ENCODE measurements around the gene TMUB1. TPM values are rescaled to one million over a fixed set of nuclear protein-coding genes. Genes with fewer than 3 reads are reported as not detected.

TMUB1 gene
- total and polyA plus RNA-seq, 2 donors (not counting 3 experiments of a cell fraction or from before 2014, with no cell fraction given) = 41.3 to 45.3 TPM

GRCh38 chr7:151094675-151095074, 11.4 kb upstream of the TMUB1 start:
- POLR2A ChIA-PET = no interaction called here
- no peak overlapping the region for H3K4me3 ChIP-seq (replicated peaks in 1 of 3; ENCODE audit: insufficient read depth in 1 of 3, low read depth in 1 of 3, low read length in 3 of 3)
- intact Hi-C loops (cut with micrococcal nuclease) (loop anchor here (1.0 kb wide), 1 partner anchor 10 kb away; no protein-coding TSS in a partner anchor), dilution Hi-C loops (cut with MboI; ENCODE audit: extremely low pct_ligation_motif_present, low sequenced_read_pairs) (no loop called here)
- no TSS peak for BruUV-seq (replicated peaks)
- DNase-seq (ENCODE audit: low read depth, low spot score) = no peak
- peaks cover 0 to 12% of the 10 kb centered on the region in 2 experiments for H3K36me3 ChIP-seq (ENCODE audit: control insufficient read depth in 2 of 2, extremely low read depth in 1 of 2, insufficient read depth in 2 of 2, low read length in 2 of 2)
- no peak overlapping the region for H3K9ac ChIP-seq (replicated peaks; ENCODE audit: extremely low read depth, insufficient read depth, low read length)
- H3K27ac ChIP-seq (ENCODE audit: insufficient read depth, low read depth, low read length) = no peak overlapping the region
- no peaks in the 10 kb centered on the region for H4K20me1 ChIP-seq (replicated peaks; ENCODE audit: control insufficient read depth, extremely low read depth, insufficient read depth, low read length)
- CTCF ChIA-PET = interaction anchor here (0.8 to 2.3 kb wide), 3 partner anchors 13 to 29 kb away, joined by 3 to 8 read pairs (median 3); no protein-coding TSS in a partner anchor
- no peaks in the 10 kb centered on the region for H3K27me3 ChIP-seq (ENCODE audit: control insufficient read depth in 2 of 2, insufficient read depth in 2 of 2, low read length in 2 of 2)
- TF ChIP-seq CTCF (IDR thresholded peaks at IDR 0.05; ENCODE audit: extremely low read depth in 1 of 2, insufficient read depth in 1 of 2, low read depth in 1 of 2, low read length in 2 of 2) (no peak), MYC (IDR thresholded peaks at IDR 0.05; ENCODE audit: low read depth, low read length) (no peak), FOS (IDR thresholded peaks at IDR 0.05; ENCODE audit: borderline replicate concordance, insufficient read depth, low read length) (no peak), POLR2A (IDR thresholded peaks at IDR 0.05; ENCODE audit: low read depth, low read length) (no peak), POLR2AphosphoS5 (IDR thresholded peaks at IDR 0.05; ENCODE audit: insufficient read depth, low read depth, low read length) (no peak), JUN (IDR thresholded peaks at IDR 0.05; ENCODE audit: borderline replicate concordance, insufficient read depth, insufficient read length, low read depth) (no peak), EZH2 (IDR thresholded peaks at IDR 0.05; ENCODE audit: borderline replicate concordance, low read depth, low read length, severe bottlenecking) (no peak), GATA2 (IDR thresholded peaks at IDR 0.05; ENCODE audit: insufficient read depth, insufficient read length, low read depth, low read length) (no peak)
- TF ChIP-seq, protein P1, sequence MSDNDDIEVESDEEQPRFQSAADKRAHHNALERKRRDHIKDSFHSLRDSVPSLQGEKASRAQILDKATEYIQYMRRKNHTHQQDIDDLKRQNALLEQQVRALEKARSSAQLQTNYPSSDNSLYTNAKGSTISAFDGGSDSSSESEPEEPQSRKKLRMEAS (IDR thresholded peaks at IDR 0.05; ENCODE audit: insufficient read depth, insufficient read length) = no peak
- H3K9me3 ChIP-seq (replicated peaks; ENCODE audit: control insufficient read depth, insufficient read depth, low read length) = no peaks in the 10 kb centered on the region
- FAIRE-seq = peak; percentile 75
- H2AFZ ChIP-seq (ENCODE audit: low read depth, low read length) = no peak overlapping the region
- H3K4me2 ChIP-seq (ENCODE audit: insufficient read depth, low read length) = no peak overlapping the region
- H3K9me1 ChIP-seq (replicated peaks; ENCODE audit: control insufficient read depth, extremely low read depth, insufficient read depth, low read length) = no peaks in the 10 kb centered on the region
- H3K79me2 ChIP-seq (ENCODE audit: control insufficient read depth, insufficient read depth, low read length) = peaks cover 93% of the 10 kb centered on the region
- peaks cover 27% of the 10 kb centered on the region for H3K4me1 ChIP-seq (ENCODE audit: control insufficient read depth, extremely low read depth, insufficient read depth, low read length)

Data from endothelial cell of umbilical vein (primary cell).